ENCODE measurements around the gene NTNG2.
A peak's percentile ranks its signal among the peaks of the same experiment; 100 is the strongest.

NTNG2 gene

DNA sequence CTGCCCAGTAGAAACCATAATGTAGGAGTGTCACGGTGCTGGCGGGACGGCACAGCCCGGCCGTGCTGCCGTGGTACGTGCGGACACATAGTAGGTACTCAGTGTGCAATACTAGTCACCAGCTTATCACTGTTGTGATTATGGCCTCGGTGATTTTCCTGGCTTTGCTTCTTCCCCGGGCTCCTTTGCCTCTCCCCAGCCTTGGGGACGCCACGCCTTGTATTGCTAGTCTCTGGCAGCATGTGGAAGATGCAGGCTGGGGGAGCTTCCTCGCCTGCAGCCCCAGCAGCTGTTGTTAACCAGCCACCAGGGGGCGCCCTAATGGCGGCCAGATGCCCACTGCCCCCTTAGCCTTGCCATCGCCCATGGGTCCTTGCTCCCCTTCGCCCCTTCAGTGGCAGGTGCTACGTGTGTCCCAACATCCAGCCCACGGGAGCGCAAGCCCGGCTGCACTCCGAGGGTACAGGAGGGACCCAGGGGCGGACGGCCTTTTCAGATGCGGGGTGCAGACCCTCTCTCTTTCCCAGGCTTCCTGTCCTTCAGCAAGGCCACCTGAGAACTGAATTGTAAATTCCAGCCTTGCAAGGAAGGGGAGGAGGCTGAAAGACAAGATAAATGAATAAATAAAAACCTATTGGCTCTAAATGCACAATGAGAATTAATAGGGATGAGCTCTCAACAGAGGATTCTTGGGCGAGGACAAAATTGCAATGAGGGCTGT lies 8.0 kb downstream of the NTNG2 start:
- TF ChIP-seq POLR2A (IDR thresholded peaks at IDR 0.05; ENCODE audit: low read depth, low read length) = no peak
- no peak for FAIRE-seq
- DNase-seq (ENCODE audit: insufficient read length, low spot score) = peak; percentile 82

- DNase-seq (ENCODE audit: insufficient read length, low spot score) (no peak), FAIRE-seq (no peak)
- no peak for TF ChIP-seq POLR2A (IDR thresholded peaks at IDR 0.05; ENCODE audit: low read depth, low read length)
These were observed 9.8 kb downstream of the NTNG2 start for GRCh38 chr9:132171702-132172101.

- DNase-seq (ENCODE audit: insufficient read length, low spot score) (no peak), FAIRE-seq (no peak)
- TF ChIP-seq POLR2A (IDR thresholded peaks at IDR 0.05; ENCODE audit: low read depth, low read length) = no peak
These were observed 10.3 kb downstream of the NTNG2 start for GRCh38 chr9:132172185-132172584.

GRCh38 chr9:132175431-132175830 lies 13.6 kb downstream of the NTNG2 start:
- DNase-seq (ENCODE audit: insufficient read length, low spot score) (no peak), FAIRE-seq (no peak)
- TF ChIP-seq POLR2A (IDR thresholded peaks at IDR 0.05; ENCODE audit: low read depth, low read length) = no peak

GRCh38 chr9:132176338-132176737 lies 14.5 kb downstream of the NTNG2 start:
- no peak for TF ChIP-seq POLR2A (IDR thresholded peaks at IDR 0.05; ENCODE audit: low read depth, low read length)
- no peak for DNase-seq (ENCODE audit: insufficient read length, low spot score)
- FAIRE-seq = no peak

DNA sequence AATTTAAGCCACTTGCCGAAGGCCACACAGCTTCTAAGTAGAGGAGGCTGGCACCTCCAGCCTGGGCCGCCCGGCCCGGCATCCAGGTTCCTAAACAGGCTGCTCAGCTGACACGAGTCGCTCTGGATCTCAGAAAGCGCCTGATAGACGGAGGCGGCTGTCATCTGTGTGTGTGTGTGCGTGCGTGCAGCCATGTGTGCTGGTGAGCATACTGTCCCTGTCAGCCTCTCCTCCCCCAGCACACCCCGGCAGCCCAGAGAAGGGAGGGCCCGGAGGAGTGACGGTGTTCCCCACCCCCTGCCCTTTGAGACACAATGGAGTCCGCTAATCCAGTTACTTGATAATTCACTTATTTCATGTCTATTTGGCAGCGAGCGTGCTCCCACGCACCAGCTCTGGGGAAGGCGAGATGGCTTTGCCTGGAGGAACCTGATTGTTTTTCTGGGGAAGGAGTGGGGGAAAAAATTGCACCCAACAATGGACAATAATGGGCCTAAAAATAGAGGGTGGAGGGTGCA lies 20.0 kb downstream of the NTNG2 start:
- DNase-seq (ENCODE audit: insufficient read length, low spot score) = no peak
- FAIRE-seq = no peak

DNA sequence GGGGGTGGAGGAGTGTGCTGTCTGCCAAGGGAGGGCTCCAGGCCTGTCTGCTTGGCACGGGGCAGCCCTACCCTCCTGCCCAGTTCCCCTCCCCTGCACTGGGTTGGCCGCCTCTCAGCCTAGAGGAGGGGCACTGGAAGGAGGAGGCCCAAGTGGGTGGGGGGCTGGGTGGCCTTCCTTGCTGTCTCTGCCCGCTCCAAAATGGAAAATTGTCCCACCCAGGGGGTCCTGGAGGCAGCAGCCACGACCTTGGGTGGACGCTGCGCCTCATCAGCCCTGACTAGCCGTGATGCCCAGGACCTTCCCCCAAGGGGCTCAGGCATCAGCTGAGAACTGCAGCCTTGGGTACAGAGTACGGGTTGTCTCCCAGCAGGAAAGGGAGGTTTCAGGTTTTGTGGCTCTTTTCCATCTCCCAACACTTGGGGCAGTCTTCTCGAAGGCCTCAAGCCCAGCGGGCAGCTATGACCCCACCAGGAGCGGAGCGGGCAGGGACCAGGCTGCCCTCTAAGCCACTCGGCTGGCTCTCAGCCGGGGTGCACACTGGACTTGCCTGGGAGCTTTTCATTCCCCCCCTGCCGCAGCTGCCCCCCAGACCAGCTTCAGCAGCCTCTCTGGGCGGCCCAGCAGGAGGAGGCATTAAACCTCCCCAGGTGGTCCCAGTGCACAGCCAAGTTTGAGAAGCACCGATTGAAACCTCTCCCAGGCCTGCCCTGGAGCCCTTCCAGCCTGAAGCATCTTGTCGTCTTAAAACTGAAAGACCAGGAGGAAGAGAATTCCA lies 20.6 kb downstream of the NTNG2 start:
- no peak for TF ChIP-seq POLR2A (IDR thresholded peaks at IDR 0.05; ENCODE audit: low read depth, low read length)
- DNase-seq (ENCODE audit: insufficient read length, low spot score) = no peak
- FAIRE-seq = no peak

More for the DNA sequence above, 20.0 kb downstream of the NTNG2 start:
- no peak for TF ChIP-seq POLR2A (IDR thresholded peaks at IDR 0.05; ENCODE audit: low read depth, low read length)

GRCh38 chr9:132183134-132183533 lies 21.3 kb downstream of the NTNG2 start:
- TF ChIP-seq POLR2A (IDR thresholded peaks at IDR 0.05; ENCODE audit: low read depth, low read length) = no peak
- no peak for DNase-seq (ENCODE audit: insufficient read length, low spot score)
- no peak for FAIRE-seq

DNA sequence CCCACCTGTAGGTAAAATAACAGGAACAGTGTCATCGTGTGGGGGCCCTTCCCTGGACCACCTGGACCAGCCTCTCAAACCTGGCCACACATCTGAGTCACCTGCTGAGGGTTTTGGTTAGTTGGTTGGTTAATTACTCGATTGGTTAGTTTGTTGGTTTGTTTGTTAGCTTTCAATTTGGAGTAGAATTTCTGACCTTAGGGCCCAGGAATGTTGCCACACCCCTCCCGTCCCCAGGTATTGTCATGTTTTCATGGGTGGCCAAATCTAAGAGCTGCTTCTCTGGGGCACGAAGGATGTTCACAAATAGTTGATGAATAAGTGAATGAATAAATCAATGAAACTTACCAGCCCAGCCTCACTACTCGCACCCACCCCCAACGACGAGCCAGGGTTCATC lies 21.9 kb downstream of the NTNG2 start:
- TF ChIP-seq POLR2A (IDR thresholded peaks at IDR 0.05; ENCODE audit: low read depth, low read length) = no peak
- FAIRE-seq (no peak), DNase-seq (ENCODE audit: insufficient read length, low spot score) (no peak)

GRCh38 chr9:132184124-132184523 lies 22.3 kb downstream of the NTNG2 start:
- DNase-seq (ENCODE audit: insufficient read length, low spot score) = no peak
- TF ChIP-seq POLR2A (IDR thresholded peaks at IDR 0.05; ENCODE audit: low read depth, low read length) = no peak
- FAIRE-seq = no peak

GRCh38 chr9:132185073-132186009 lies 23.5 kb downstream of the NTNG2 start:
- DNase-seq (ENCODE audit: insufficient read length, low spot score) = no peak
- TF ChIP-seq POLR2A (IDR thresholded peaks at IDR 0.05; ENCODE audit: low read depth, low read length) = no peak
- FAIRE-seq = no peak

DNA sequence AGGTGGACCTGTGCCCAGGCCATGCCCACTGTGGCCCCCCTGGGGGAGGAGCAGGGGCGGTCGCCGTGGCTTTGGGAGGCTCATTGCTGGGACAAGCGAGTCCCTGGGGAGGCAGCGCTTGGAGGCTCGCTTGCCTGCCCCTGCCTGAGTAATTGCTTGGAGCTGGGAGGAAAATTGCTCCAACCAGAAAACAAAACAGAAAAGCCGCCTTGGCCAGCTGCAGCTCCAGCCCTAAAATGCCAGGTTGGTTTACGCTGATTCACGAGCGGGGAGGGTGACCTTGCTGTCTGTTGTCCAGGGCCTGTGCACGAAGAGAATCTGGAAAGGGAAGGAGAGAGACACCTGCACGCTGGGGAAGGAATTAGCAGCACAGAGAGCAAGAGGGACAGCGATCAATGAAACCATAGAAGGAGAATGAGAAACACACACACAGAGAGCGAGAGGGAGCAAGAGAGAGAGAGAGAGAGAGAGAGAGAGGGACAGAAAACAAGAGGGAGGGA lies 25.3 kb downstream of the NTNG2 start:
- TF ChIP-seq POLR2A (IDR thresholded peaks at IDR 0.05; ENCODE audit: low read depth, low read length) = no peak
- FAIRE-seq (no peak), DNase-seq (ENCODE audit: insufficient read length, low spot score) (no peak)

GRCh38 chr9:132190966-132191365 lies 29.1 kb downstream of the NTNG2 start:
- no peak for TF ChIP-seq POLR2A (IDR thresholded peaks at IDR 0.05; ENCODE audit: low read depth, low read length)
- DNase-seq (ENCODE audit: insufficient read length, low spot score) = no peak
- FAIRE-seq = no peak
